GM12873 (cell line): ENCODE results near the gene TMEM80.

Experiments used
- TF ChIP-seq, protein P1 (sequence below): IDR thresholded peaks from 2 replicates; pipeline ENCODE4 v1.5.1; 2012; ENCODE audit warnings: low read depth, mild to moderate bottlenecking, moderate library complexity, low read length, control low read depth; ENCODE audit not compliant: insufficient read depth; ENCODE audit errors: missing control alignments

Gene TMEM80

DNA sequence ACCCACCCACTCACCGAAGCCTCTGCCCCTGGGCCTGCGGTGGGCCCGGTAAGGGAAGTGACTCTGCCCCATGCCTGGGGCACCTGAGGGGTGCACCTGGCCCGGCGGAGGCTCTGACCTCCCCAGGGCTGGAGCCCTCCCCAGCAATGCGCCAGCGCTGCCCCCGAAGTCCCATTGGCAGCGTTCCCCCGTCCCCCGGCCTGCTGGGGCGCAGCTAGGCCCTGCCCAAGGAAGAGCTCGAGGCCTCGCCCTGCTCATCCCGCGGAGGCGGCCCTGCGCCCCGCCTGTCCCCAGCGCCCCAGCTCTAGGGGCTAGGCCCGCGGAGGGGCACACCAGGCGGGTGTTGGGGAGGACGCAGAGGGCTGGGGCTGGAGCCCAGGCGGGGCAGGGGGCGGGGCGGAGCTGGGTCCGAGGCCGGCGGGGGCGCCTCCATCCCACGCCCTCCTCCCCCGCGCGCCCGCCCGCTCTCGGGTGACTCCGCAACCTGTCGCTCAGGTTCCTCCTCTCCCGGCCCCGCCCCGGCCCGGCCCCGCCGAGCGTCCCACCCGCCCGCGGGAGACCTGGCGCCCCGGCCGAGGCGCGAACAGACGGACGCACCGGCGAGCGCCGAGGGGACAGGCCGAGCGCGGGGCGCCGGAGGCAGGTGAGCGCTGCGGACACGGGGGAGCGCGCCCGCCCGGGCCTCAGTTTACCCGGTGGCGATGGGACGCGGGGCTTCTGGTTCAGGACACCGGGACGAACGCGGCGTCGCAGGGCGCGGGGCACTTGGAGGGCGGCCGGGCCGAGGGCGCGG is 10.2 kb downstream of the TMEM80 start, which contains the start of gene EPS8L2:
Gene EPS8L2 (plus strand): TSS at position 586 of the 793 bp plus-strand sequence. CDS start 3,177 bp downstream, outside the sequence.
- TF ChIP-seq, protein P1, sequence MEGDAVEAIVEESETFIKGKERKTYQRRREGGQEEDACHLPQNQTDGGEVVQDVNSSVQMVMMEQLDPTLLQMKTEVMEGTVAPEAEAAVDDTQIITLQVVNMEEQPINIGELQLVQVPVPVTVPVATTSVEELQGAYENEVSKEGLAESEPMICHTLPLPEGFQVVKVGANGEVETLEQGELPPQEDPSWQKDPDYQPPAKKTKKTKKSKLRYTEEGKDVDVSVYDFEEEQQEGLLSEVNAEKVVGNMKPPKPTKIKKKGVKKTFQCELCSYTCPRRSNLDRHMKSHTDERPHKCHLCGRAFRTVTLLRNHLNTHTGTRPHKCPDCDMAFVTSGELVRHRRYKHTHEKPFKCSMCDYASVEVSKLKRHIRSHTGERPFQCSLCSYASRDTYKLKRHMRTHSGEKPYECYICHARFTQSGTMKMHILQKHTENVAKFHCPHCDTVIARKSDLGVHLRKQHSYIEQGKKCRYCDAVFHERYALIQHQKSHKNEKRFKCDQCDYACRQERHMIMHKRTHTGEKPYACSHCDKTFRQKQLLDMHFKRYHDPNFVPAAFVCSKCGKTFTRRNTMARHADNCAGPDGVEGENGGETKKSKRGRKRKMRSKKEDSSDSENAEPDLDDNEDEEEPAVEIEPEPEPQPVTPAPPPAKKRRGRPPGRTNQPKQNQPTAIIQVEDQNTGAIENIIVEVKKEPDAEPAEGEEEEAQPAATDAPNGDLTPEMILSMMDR: no peak

DNA sequence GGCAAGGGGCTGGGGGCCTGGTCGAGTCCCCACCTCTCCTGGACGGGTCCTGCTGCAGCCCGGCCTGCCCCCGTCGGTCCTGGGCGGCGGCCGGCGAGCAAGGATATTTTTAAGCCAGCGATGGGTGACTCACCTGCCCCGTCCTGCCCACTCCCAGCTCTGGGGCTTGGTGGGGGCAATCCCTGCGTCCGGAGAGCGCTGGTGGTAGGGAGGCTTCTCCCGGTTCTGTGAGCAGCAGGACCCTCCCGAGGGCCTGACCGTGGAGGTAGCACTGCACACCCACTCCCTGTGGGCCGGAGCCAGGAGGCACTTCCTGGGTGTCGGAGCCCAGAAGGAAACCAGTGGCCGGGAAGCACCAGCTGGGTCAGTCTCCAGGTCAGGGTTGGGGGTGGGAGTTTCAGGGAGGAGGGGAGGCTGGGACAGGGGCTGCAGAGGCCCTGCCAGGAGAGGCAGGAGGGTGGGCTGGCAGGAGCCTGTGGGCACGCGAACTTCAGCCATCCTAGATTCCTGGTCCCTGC is 10.9 kb downstream of the TMEM80 start:
- TF ChIP-seq, protein P1: no peak

DNA sequence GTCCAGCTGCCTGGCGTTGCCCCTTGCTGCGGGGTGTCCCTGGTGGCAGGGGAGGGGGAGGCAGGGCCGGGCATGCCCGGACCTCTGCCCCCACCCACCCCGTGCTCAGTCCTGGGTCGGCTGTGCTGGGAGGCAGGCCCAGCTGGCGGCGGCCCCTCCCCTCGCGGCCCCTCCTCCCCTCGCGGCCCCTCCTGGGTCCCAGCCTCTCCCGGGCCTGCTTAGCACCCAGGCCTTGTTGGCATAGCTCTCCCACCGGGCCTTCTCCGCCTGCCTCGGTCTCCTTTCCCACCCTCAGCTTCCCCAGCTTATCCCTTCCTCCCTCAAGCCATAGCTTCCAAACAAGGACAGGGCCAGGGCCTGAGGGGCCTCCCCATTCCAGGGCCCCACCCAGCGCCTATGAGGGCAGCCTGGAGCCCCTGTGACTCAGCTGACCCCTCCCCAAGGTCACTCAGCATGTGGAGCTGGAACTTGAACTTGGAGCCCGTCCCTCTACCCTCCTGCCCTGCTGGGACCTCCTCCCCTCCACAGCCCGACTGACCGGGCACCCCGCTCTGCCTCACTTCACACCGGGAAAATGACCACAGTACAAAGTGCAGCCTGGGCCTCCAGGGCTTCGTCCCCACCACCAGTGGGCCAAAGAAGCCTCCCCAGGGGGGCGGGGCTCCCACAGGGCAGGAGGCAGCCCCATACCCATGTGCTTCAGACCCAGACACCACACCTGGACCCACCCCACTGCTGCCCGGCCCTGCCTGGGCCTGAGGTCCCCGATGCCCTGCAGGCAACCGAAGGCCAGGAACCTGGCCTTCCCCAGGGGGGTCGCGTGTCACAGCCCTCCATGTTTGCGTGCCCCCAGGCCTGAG is 11.6 kb downstream of the TMEM80 start:
- TF ChIP-seq, protein P1: peak; percentile 11

DNA sequence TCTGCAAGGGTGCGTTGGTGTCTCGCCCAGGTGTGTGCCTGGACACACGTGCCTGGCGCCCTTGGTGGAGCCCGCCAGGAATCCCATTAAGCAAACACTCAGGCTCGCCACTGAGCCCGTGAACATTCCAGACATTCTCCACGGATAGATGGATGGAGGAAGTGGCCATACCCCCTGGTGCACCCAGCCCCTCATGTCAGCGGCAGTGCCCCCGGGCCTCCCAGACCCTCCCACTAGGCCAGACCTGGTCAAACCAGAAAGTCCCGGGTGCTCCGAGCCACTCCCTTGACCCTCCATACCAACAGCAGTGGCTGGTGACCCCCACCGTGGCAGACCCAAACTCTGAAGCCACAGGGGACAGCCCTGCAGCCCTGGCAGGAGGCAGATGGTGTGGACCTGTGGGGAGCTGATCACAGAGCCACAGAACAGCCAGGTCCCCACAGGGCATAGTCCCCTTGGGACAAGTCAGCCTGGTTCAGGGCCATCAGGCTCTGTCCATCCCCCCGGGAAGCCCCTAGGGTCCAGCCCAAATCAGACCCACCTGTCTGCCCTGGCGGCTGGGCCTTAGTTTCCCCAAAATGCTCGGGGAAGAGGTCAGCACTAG is 12.3 kb downstream of the TMEM80 start:
- TF ChIP-seq, protein P1: no peak

DNA sequence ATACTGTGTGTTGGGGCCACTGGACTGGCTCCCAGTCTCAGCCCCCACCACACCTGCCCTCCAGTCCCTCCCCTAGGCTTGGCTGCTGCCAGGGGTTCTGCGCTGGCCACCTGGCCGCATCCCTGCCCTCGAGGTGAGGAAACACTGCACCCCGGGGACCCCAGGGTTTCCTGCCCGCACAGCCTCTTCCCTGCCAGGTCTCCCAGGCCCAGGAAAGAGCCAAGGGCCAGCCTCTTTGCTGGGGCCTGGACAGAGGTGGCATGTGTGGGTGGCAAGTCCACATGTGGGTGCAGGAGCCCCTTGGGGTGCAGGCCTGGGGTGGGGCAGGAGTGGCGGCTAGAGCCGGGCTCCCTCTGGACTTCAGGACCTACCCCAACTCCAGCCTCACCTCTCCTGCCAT is 12.9 kb downstream of the TMEM80 start:
- TF ChIP-seq, protein P1: no peak

DNA sequence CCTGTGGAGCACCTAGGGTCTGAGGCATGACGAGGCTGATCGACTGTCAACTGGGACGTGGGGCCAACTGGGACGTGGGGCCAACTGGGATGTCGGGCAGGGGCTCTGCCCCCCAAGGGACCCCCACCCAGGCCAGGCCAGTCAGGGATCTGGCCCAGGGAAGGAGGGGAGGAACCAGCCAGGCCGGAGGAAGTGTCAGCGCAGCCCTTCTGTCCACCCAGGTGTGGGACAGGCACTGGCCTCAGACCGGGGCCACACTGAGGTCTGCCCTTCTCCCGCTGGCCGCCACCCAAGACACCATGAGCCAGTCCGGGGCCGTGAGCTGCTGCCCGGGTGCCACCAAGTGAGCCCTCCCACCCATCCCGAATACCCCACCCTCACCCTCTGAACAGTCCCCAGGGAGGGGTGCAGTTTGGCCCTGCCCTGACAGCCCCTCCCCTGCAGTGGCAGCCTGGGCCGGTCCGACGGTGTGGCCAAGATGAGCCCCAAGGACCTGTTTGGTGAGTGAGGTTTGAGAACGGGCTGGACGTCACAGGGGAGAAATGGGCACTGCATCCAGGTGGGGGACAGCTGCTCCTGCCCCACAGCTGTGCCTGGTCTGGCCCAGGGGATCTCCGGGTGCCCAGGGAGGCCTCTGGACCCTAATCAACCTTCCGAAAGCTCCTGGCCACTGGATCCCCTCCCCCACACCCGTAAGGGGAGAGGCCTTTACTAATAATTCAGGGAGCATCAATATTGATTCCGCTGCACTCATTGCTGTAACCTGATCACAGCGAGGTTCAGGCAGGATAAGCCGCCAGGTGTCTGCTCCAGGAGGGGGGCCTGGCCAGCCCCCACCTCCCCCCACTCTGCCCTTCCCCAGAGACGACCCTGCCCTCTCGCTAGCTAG is 13.7 kb downstream of the TMEM80 start:
- TF ChIP-seq, protein P1: no peak
